ENCODE measurements around the gene HRK. TPM values are rescaled to one million over a fixed set of nuclear protein-coding genes. Genes with fewer than 3 reads are reported as not detected.

Gene HRK
- total and polyA plus RNA-seq, 4 donors = 0.14 TPM; not detected in 3

DNA sequence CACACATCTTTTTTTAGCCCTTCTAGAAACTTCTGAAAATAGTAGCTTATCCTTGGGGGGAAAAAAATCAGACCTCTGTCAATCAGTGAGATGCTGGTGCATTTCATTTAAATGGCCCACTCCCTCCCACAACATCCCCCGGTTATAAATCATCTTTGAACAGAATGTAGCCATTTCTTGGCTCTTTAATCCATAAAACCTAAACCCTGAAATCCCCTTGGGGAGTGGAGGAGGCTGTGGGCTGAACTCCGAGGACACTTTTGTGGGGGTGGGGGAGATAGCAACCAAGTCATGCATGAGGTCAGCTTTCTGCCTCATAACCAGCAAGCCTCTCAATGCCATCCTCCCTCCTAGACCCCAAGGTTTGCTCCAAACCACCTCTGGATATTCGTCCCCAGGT lies 21.0 kb downstream of the HRK start (continued):
- TF ChIP-seq, protein P1, sequence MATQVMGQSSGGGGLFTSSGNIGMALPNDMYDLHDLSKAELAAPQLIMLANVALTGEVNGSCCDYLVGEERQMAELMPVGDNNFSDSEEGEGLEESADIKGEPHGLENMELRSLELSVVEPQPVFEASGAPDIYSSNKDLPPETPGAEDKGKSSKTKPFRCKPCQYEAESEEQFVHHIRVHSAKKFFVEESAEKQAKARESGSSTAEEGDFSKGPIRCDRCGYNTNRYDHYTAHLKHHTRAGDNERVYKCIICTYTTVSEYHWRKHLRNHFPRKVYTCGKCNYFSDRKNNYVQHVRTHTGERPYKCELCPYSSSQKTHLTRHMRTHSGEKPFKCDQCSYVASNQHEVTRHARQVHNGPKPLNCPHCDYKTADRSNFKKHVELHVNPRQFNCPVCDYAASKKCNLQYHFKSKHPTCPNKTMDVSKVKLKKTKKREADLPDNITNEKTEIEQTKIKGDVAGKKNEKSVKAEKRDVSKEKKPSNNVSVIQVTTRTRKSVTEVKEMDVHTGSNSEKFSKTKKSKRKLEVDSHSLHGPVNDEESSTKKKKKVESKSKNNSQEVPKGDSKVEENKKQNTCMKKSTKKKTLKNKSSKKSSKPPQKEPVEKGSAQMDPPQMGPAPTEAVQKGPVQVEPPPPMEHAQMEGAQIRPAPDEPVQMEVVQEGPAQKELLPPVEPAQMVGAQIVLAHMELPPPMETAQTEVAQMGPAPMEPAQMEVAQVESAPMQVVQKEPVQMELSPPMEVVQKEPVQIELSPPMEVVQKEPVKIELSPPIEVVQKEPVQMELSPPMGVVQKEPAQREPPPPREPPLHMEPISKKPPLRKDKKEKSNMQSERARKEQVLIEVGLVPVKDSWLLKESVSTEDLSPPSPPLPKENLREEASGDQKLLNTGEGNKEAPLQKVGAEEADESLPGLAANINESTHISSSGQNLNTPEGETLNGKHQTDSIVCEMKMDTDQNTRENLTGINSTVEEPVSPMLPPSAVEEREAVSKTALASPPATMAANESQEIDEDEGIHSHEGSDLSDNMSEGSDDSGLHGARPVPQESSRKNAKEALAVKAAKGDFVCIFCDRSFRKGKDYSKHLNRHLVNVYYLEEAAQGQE (IDR thresholded peaks at IDR 0.05) = no peak
- TF ChIP-seq, protein P2, sequence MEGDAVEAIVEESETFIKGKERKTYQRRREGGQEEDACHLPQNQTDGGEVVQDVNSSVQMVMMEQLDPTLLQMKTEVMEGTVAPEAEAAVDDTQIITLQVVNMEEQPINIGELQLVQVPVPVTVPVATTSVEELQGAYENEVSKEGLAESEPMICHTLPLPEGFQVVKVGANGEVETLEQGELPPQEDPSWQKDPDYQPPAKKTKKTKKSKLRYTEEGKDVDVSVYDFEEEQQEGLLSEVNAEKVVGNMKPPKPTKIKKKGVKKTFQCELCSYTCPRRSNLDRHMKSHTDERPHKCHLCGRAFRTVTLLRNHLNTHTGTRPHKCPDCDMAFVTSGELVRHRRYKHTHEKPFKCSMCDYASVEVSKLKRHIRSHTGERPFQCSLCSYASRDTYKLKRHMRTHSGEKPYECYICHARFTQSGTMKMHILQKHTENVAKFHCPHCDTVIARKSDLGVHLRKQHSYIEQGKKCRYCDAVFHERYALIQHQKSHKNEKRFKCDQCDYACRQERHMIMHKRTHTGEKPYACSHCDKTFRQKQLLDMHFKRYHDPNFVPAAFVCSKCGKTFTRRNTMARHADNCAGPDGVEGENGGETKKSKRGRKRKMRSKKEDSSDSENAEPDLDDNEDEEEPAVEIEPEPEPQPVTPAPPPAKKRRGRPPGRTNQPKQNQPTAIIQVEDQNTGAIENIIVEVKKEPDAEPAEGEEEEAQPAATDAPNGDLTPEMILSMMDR (IDR thresholded peaks at IDR 0.05; ENCODE audit: low read depth, low read length, missing input control) = no peak
- no peak for TF ChIP-seq RAD21 (IDR thresholded peaks at IDR 0.05)
- no peak for TF ChIP-seq TAF1 (conservative IDR thresholded peaks at IDR 0.05)
- TF ChIP-seq FOXA1 (IDR thresholded peaks at IDR 0.05) = no peak

DNA sequence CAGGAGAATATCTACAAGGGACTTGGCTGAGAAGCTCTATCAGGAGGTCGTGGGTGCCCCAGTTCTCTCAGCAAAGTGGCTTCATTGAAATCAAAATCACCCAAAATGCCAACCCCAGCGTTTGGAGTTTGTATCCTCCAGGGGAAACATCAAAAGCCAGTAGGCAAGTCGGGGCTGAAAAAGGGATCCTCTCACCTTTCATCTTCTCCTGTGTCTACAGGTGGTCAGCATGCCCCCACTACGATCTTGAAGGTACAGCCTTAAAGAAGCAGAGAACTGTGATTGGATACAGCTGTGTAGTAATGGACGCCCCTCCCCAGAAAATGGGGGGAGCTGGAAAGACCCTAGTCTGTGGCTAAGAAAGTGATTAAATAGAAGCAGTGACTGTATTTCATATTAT lies 22.2 kb downstream of the HRK start:
- Histone ChIP-seq H3K27me3 (ENCODE audit: control insufficient read depth in 4 of 4, insufficient read depth in 4 of 4, low read length in 3 of 4) (peaks cover 0 to 9% (median 0%) of the 10 kb centered on the region in 4 donors), H3K36me3 (ENCODE audit: control insufficient read depth in 4 of 4, insufficient read depth in 3 of 4, low read depth in 1 of 4, low read length in 3 of 4) (no peaks in the 10 kb centered on the region), H3K9me3 (ENCODE audit: control insufficient read depth in 4 of 4, low read length in 3 of 4) (no peaks in the 10 kb centered on the region), H3K4me3 (ENCODE audit: low read depth in 1 of 3, low read length in 3 of 3) (no peak overlapping the region), H3K9ac (ENCODE audit: low read depth in 1 of 2, low read length in 2 of 2) (no peak overlapping the region), H3K4me1 (ENCODE audit: control insufficient read depth in 4 of 4, insufficient read depth in 4 of 4, low read length in 3 of 4) (no peaks in the 10 kb centered on the region), H3K27ac (ENCODE audit: low read depth in 1 of 2, low read length in 2 of 2) (no peak overlapping the region)
- DNase-seq (ENCODE audit: low spot score) = no peak
- 43% methylated on average over 5 of the region's 5 CpGs for WGBS
- TF ChIP-seq NR2F2 (IDR thresholded peaks at IDR 0.05) (no peak), JUND (IDR thresholded peaks at IDR 0.05) (no peak), HNF4A (conservative IDR thresholded peaks at IDR 0.05) (no peak), YY1 (IDR thresholded peaks at IDR 0.05) (no peak), SP1 (IDR thresholded peaks at IDR 0.05) (no peak)
- TF ChIP-seq, protein P1 (IDR thresholded peaks at IDR 0.05) = no peak
- TF ChIP-seq, protein P2 (IDR thresholded peaks at IDR 0.05; ENCODE audit: low read depth, low read length, missing input control) = no peak
